ENCODE measurements around the gene SLC25A26.
"Not testable (repeated sequence)": the region's sequence is repeated elsewhere in the genome, so short reads cannot be mapped to it uniquely, and the experiment has no call there.

Gene SLC25A26

DNA sequence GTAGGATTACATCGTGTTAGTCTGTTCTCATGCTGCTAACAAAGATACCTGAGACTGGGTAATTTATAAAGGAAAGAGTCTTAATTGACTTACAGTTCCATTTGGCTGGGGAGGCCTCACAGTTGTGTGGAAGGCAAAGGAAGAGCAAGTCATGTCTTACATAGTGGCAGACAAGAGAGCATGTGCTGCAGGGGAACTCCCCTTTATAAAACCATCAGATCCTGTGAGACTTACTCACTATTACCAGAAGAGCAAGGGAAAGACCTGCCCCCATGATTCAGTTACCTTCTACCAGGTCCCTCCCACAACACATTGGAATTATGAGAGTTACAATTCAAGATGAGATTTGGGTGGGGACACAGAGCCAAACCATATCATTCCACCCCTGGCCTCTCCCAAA lies 3.4 kb downstream of the SLC25A26 start:
- H3K27ac ChIP-seq: no peak overlapping the region
- DNase-seq (ENCODE audit: low read depth, low spot score): peak; percentile 27

GRCh38 chr3:66226093-66226492 lies 5.3 kb downstream of the SLC25A26 start:
- DNase-seq (ENCODE audit: low read depth, low spot score); H3K27ac ChIP-seq: not testable (repeated sequence)

- no peak for DNase-seq (ENCODE audit: low read depth, low spot score)
- H3K27ac ChIP-seq: no peak overlapping the region
Measured at GRCh38 chr3:66227051-66227450, 6.2 kb downstream of the SLC25A26 start.

- DNase-seq (ENCODE audit: low read depth, low spot score): no peak
- H3K27ac ChIP-seq: no peak overlapping the region
Measured at GRCh38 chr3:66227915-66228314, 7.1 kb downstream of the SLC25A26 start.

DNA sequence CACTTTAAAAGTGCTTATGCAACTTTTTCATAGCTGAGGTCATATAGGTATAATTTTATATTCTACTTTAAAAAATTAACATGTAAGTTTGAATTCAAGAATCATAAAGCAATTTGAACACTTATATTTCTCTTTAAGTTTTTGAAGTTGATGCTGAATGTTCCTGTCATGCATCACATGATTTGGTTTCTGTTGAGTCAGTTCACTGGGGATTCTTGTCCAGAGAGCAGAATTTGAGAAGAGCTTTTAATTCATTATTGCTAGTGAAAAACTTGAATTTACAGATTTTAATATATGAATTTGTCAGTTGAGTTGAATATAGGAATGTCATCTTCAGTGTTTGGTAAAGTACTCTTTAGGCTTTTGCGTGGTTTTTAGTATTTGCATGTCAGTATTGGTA lies 7.9 kb downstream of the SLC25A26 start:
- DNase-seq (ENCODE audit: low read depth, low spot score): no peak
- H3K27ac ChIP-seq: no peak overlapping the region

GRCh38 chr3:66229931-66230330 lies 9.1 kb downstream of the SLC25A26 start:
- no peak for DNase-seq (ENCODE audit: low read depth, low spot score)
- H3K27ac ChIP-seq: no peak overlapping the region

DNA sequence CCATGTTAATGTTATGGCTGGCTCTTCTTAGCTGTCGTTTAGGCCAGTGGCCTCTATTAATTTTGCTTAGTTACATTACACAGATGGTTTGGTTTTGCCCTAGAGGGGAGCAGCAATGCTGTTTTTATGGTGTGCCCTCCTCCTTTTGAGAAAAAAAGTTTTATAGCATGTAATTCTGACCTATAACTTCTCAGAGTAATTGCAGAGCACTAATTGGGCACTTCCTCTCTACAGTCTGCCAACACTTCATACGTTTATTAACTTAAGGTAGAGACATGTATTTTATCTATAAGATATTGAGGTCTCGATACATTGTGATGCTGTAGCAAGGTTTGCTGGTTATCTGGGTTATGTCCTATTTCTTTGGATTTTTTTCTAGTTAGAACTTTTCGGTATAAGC lies 12.2 kb downstream of the SLC25A26 start:
- H3K27ac ChIP-seq: no peak overlapping the region
- DNase-seq (ENCODE audit: low read depth, low spot score): no peak

- H3K27ac ChIP-seq: no peak overlapping the region
- no peak for DNase-seq (ENCODE audit: low read depth, low spot score)
Measured at GRCh38 chr3:66236281-66236680, 15.5 kb downstream of the SLC25A26 start.

GRCh38 chr3:66237552-66237951 lies 16.8 kb downstream of the SLC25A26 start:
- H3K27ac ChIP-seq: no peak overlapping the region
- no peak for DNase-seq (ENCODE audit: low read depth, low spot score)

DNA sequence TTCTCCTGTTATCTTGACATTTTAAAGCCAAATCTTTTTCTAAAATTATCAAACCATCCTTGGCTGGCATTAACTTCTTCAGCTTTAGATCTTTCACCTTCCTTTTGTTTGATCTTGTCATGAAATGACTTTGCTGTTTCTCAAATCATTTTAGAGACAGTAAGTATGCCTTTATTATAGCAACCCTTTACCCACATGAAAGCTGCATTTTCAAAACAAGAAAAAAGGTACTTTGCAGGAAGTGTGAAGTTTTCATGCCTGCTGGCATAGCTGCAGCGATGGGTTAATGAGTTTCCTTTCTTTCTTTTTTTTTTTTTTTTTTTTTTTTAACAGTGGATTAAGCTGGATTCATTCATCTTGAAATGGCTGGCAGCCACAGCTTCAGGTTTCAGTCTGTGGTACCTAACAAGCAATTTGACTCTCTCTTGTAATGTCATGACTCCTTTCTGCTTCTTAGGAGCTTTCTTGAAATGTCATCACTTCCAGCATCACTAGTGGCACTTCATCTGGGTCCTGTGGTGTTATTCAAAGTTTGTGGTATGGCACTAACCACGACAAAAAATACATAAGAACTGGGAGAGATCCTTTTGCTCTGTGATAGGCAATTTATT lies 18.8 kb downstream of the SLC25A26 start:
- H3K27ac ChIP-seq: no peak overlapping the region
- no peak for DNase-seq (ENCODE audit: low read depth, low spot score)

- H3K27ac ChIP-seq: no peak overlapping the region
- no peak for DNase-seq (ENCODE audit: low read depth, low spot score)
Measured at GRCh38 chr3:66241466-66241865, 20.7 kb downstream of the SLC25A26 start.

GRCh38 chr3:66242788-66243464 lies 22.1 kb downstream of the SLC25A26 start:
- no peak for DNase-seq (ENCODE audit: low read depth, low spot score)
- H3K27ac ChIP-seq: no peak overlapping the region

- H3K27ac ChIP-seq: no peak overlapping the region
- DNase-seq (ENCODE audit: low read depth, low spot score): no peak
Measured at GRCh38 chr3:66248641-66249040, 27.8 kb downstream of the SLC25A26 start.

DNA sequence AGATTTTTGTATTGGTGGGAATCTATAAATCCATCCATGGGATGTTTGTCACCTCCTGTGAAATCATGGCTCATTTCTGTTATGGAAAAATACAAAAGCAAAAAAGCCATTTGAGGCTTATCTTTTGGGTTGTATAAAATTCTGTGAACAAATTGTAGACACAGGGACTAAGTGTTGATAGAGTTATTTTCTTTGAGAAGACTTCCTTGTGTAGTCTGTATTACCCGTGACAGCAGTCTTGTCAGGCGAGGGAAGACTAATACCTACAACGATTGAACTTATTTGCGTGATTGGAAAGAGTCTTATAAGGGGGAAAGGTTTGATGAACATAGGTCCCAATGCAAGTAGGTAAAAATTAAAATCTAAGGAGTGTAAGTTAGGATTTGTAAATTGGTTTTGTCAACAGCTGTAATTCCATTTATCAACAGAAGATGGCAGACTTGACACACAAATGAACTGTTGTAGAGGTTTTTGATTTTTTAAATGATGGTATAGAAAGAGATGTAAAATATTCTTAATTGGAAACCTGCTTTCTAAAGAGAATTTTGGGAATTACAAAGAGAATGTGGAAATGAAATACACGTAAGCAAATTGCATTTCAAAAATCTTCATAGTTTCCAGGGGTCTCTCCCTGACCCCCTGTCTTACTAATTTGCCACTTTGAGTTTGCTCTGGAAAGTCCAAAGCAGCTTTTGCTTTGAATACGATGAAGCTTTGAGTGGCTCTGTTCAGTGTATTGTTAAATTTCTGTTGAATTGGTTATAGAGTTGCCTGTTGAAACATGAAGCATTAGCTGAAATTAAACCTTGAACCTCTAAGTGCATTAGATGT lies 33.2 kb downstream of the SLC25A26 start:
- peak; percentile 5 for DNase-seq (ENCODE audit: low read depth, low spot score)

DNA sequence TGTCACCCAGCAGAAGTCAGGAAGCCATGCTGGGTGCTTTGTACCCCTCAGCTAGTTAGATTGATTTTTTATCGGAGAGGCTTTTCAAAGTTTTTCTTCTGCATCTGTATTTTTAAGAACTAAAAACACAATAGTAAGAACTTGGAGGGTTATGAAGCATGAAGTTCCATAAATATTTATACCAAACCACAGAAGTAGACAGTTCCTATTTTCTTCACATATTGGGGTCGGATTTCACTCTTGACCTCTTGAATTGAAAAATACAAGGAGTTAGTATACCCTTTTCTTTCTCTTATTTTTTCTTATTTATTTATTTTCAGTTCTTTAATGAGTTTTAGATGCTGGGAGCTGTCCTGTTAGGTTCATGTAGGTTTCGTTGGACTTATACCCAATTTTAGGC lies 35.1 kb downstream of the SLC25A26 start:
- no peak for DNase-seq (ENCODE audit: low read depth, low spot score)
- no peak overlapping the region for H3K27ac ChIP-seq

More for the DNA sequence above, 33.2 kb downstream of the SLC25A26 start:
- no peak overlapping the region for H3K27ac ChIP-seq

GRCh38 chr3:66256806-66257205 lies 36.0 kb downstream of the SLC25A26 start:
- no peak for DNase-seq (ENCODE audit: low read depth, low spot score)
- H3K27ac ChIP-seq: no peak overlapping the region

GRCh38 chr3:66259566-66260255 lies 38.9 kb downstream of the SLC25A26 start:
- no peak for DNase-seq (ENCODE audit: low read depth, low spot score)
- no peak overlapping the region for H3K27ac ChIP-seq

DNA sequence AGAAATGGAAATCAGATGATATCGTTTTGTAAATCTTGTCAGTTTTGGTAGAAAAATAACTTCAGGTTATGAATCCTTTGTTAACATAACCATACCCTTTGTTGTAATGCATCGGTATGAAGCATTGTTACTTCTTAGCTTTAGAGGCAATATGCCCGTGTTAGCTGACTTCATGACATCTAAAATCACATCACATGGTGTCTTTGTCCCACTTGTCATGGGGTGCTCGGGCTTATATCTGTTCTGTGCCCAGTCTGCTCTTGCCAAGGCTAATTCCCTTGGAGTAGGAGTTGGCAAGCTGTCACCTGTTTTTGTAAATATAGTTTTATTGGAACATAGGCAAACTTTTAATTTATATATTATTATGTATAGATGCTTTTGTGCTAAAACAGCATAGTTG lies 39.6 kb downstream of the SLC25A26 start:
- no peak overlapping the region for H3K27ac ChIP-seq
- no peak for DNase-seq (ENCODE audit: low read depth, low spot score)

- no peak overlapping the region for H3K27ac ChIP-seq
- no peak for DNase-seq (ENCODE audit: low read depth, low spot score)
Measured at GRCh38 chr3:66261355-66261754, 40.6 kb downstream of the SLC25A26 start.

DNA sequence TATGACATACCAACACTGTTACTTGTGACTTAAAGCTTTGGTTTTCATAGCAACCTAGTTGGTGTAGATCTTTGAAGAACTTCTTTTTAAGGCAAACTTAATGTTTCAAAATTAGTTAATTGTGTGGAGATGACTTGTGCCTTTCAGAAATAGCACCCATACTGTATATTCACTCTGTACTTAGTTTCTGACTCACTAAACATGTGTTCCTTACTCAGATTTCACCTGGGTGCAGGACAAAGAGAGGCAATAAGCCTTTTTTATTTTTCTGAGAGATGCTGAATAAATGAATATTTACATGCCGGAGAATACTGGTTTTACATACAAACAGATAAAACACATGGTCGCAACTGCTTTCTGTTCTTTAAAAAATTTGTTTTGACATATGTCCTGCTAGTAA lies 44.8 kb downstream of the SLC25A26 start:
- no peak for DNase-seq (ENCODE audit: low read depth, low spot score)

GRCh38 chr3:66266551-66266950 lies 45.8 kb downstream of the SLC25A26 start:
- no peak overlapping the region for H3K27ac ChIP-seq
- DNase-seq (ENCODE audit: low read depth, low spot score): no peak

More for the DNA sequence above, 44.8 kb downstream of the SLC25A26 start:
- H3K27ac ChIP-seq: no peak overlapping the region

Measured in epithelial cell of prostate (primary cell).